GM19438 (cell line): ENCODE measurements around the gene CAMKV.
"Not testable (repeated sequence)": the region's sequence is repeated elsewhere in the genome, so short reads cannot be mapped to it uniquely, and the experiment has no call there.

Experiments
- ATAC-seq: cut with Tn5 transposase; IDR thresholded peaks from one replicate; pipeline ENCODE4 v1.9.1; 2021; ENCODE audit warnings: low read depth; ENCODE audit not compliant: unreplicated experiment

Gene CAMKV

DNA sequence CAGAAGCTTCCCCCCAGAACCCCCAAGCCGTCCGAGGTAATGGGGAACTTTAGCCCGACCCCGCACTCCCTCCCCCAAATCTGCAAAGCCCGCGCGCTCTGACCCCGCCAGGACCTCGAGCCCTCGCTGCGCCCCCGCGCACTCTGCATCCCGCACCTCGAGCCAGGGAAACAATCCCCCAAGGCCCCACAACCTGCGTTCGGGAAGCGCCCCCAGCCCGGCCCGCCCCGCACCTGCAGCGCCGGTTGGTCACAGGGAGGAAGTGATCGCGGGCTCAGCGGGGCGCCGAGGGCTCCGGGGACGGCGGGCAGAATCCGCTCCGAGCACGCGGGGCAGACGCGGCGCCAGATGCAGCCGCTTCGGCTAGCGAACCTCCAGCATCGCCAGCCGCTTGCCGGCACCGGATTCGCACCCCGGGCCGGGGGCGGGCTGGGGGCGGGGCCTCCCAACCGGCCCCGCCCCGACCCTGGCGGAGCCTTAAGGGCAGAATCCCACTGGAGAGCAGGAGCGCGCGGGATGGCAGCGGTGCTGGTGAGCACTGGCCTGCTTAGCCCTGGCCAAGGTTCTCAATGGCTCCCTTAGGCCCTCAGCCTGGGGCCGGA is at the start of gene CAMKV:
Gene CAMKV (minus strand): TSS at position 382 of the 602 bp plus-strand sequence. CDS start 7,518 bp downstream, outside the sequence.
- no peak for ATAC-seq

DNA sequence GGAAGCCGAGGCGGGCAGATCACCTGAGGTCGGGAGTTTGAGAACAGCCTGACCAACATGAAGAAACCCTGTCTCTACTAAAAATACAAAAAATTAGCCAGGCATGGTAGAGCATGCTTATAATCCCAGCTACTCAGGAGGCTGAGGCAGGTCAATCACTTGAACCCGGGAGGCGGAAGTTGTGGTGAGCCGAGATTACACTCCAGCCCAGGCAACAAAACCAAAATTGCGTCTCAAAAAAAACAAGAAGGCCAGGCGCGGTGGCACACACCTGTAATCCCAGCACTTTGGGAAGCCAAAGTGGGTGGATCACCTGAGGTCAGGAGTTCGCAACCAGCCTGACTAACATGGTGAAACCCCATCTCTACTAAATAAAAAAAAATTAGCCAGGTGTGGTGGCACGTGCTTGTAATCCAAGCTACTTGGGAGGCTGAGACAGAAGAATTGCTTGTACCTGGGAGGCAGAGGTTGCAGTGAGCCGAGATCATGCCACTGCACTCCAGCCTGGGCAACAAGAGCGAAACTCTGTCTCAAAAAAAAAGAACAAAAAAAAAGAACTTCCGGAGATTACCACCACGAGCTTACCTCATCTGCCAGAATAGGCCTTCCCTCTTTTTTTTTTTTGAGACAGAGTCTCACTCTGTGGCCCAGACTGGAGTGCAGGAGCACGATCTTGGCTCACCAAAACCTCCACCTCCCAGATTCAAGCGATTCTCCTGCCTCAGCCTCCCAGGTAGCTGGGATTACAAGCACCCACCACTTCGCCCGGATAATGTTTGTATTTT is 48.3 kb upstream of the CAMKV start:
- ATAC-seq = not testable (repeated sequence)

DNA sequence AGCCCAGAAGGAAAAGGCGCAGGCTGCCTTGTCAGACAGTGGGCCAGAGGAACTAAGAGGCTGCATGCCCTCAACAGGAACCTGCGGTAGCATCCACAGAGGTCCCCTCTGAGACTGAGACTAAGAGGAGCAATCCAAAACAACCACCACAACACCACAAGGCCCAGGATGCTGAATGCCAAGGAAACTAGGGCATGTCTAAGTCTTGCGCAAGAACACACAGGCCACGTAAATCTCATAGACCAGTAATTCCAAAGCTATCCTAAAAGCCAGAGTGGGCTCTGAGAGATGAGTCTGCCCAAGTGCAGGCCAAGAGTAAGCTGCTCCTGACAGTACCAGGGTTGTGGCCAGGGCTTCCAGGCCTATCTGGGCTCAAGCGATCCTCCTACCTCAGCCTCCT is 47.0 kb upstream of the CAMKV start:
- no peak for ATAC-seq

DNA sequence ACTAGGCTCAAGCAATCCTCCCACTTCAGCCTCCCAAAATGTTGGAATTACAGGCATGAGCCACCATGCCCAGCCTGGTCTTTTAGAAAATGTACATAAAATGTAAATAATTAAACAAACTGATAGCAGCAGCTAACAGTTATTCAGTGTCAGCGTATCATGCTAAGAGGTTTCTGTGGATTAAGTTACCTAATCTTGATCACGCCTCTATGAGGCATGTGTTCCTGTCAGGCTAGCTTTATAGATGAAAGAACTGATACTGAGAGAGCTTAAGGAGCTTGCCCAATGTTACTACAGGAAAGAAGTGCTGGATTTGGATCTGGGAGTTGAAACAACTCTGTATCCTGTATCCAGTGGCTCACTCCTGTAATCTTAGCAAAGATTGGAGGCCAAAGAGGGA is 45.2 kb upstream of the CAMKV start:
- no peak for ATAC-seq

GRCh38 chr3:49912881-49913281 is 43.2 kb upstream of the CAMKV start:
- no peak for ATAC-seq

- ATAC-seq = no peak
These were observed 41.9 kb upstream of the CAMKV start for GRCh38 chr3:49911611-49912010.

- no peak for ATAC-seq
These were observed 41.4 kb upstream of the CAMKV start for GRCh38 chr3:49911124-49911420.

DNA sequence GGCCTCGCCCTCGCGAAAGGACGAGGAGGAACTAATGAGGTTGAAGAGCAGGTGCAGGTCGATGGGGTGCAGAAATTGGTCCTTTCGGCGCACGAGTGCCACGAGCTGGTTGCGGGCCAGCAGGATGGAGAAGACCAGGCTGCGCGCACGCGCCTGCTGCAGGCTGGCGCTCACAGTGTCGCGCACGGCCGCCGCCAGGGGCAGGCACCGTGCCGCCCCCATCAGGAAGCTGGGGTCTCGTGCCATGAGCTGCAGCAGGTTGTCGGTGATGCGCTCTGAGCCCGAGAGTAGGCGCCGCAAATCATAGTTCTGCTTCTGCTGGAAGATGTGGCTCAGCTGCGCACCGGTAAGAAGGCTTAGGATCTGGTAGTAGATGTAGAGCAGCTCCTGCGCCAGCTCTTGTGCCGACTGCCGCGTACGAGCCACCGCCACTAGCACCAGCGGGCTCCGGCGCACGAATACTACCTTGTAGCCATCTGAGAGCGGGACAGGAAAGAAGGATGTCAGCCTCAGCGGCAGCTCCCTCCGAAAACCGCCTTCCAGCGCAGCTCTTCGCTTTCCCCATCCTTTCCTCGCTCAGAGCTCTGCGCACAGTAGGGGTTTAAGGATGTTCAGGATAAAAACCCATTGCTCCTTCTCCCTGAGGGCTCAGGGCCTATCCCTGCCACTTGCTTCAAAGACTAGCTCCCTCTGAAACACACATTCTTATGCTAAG is 40.9 kb upstream of the CAMKV start:
- no peak for ATAC-seq

- no peak for ATAC-seq
These were observed 38.9 kb upstream of the CAMKV start for GRCh38 chr3:49908373-49909199.

DNA sequence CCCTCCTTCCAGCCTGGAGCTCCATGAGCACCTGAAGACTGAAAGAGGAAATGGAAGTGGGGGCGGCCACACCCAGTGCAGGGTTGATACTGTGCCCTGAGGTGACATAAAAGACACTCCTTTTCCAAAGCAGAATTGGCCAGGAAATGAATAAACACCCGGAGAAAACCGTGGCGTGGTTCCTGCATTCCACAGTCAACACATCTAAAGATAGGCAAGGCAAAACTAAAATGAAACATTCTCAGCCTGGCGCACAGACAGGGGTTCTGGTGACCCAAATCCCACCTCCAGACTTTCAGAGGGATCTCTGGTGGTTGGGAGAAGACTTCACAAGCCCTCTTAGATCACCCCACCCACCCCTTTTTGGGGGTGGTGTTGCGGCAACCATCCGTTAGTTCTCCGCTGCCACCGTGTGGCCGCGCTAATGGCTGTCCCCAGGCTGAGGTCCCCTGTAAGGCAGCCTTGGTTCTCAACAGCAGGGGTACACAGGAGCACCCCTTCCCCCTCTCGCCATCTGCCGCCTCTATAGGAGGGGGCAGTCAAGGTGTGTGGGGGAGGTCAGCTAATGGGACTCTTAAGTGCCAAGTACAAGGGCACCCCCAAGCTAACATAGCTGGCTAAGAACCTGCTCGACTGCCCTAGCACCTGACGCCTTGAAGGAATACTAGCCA is 36.5 kb upstream of the CAMKV start:
- ATAC-seq = no peak

GRCh38 chr3:49904448-49904847 is 34.7 kb upstream of the CAMKV start:
- ATAC-seq = not testable (repeated sequence)

GRCh38 chr3:49903451-49904424 is 34.0 kb upstream of the CAMKV start, which contains the start of gene MST1R:
TSS of gene MST1R (minus strand) at chr3:49903873. CDS start at chr3:49903609, 264 bp downstream.
- peak; percentile 78 for ATAC-seq

DNA sequence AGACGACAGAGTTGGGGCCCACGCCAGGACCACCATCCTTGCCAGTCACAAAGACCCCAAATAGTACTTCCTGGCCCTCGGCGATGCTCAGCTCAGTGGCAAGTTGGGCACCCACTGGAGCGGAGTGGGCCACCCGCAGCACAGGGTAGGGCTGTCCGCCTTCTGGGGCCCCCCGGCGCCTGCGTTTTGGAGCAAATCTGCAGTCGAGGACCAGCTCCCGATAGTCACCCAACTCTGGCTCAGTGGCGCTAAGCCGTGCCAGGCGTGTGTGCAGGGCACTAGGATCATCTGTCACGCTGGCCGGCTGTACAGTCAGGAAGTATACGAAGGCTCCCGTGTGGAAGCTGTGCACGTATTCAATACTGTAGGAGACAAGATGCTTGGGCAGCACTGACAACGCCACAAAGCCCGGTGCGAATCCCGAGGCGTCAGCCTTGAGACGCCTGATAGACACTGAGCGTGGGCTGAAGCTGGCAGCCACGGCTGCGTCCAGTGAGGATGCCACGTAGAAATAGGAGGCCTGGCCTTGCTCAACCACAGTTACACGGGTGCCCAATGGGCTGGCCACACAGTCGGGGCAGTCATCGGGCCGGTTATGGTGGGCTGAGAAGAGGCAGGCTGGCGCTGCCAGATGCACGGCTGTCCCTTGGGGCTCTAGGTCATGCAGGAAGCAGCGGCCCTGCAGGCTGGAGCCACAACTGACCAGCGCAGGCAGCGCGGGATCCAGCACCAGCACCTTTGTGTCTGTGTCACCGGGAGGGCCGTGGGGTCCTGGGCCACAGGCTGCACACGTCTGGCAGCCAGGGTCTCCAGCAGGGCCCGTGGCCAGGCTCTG is 33.0 kb upstream of the CAMKV start:
- ATAC-seq = no peak

DNA sequence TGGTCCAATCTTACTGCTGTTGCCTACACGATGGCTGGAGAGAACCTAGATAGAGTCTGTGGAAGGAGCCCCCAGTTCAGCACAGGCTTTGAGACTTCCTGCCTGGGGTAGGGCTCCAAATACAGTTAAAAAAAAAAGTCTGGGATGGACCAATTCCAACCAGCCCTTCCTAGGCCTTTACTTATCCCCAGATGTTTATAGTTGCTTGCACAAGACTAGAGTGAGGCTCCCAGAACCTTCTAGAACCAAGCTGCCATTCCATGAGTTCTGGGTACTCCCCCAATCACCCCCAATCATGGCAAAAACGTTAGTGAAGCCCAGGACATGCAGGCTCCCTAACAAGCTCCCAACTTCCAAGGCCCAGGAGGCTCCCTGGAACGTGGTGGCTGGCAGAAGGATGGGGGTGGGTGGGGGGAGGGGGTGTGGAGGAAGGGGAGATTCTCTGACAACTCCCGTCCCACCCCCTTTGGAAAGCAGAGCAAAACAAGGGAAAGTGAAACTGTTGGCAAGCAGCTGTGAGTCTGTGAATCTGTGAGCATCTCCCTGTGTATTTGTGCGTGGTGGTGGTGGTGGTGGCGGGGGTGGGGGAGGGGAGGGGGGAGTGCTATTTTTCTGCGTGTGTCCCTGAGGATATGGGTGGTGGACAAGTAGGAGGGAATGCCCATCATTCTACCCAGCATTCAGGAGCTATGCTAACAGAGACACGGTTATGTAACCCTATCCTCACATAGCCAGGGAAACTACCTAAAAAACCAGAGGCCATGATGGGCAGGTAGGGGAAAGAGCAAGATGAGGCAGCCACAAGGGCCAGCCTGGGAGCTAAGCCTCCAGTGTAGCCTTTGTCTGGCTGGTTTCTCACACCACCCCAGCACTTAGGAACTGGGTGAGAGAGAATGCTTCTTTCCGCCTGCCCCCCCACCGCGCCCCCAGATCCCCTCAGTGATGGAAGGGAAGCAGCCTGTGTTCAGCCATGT is 31.9 kb upstream of the CAMKV start:
- ATAC-seq = no peak

- ATAC-seq = no peak
These were observed 30.9 kb upstream of the CAMKV start for GRCh38 chr3:49900491-49901153.

- no peak for ATAC-seq
These were observed 30.1 kb upstream of the CAMKV start for GRCh38 chr3:49899815-49900214.

DNA sequence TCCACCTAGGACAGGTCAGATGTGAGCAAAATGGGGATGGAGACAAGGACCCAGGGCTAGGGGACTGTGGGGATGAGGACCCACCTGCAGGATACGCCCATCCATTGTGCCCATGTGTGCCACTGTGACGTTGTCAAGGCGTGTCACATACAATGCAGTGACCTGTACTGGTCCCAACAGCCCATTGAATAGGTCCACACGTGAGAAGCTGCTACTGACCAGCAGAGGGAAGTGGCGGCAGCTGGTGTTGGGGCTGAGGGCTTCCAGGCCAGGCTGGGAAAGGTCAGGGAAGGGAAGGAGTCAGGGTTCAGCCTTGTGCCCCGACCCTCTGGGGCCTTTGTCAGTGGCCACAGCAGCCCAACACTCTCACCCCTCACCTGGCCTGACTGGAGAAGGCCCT is 29.3 kb upstream of the CAMKV start:
- ATAC-seq = no peak
